Hematopoietic multipotent progenitor cell treated with erythropoietin and hydrocortisone succinate and interleukin-3 and kit ligand, for 6 days (in vitro differentiated cells): ENCODE measurements around the gene GADD45G.
A peak's percentile ranks its signal among the peaks of the same experiment; 100 is the strongest.

Experiments used
- DNase-seq: peaks from one replicate; pipeline ENCODE4 v3.0.0-alpha.2; 2015

GADD45G gene

GRCh38 chr9:89610391-89610925, 5.6 kb downstream of the GADD45G start:
- no peak for DNase-seq

- no peak for DNase-seq
These were observed 6.6 kb downstream of the GADD45G start for GRCh38 chr9:89611425-89611824.

GRCh38 chr9:89612566-89613278, 7.9 kb downstream of the GADD45G start:
- no peak for DNase-seq

- DNase-seq = no peak
These were observed 9.4 kb downstream of the GADD45G start for GRCh38 chr9:89613912-89614892.

- DNase-seq = no peak
These were observed 10.8 kb downstream of the GADD45G start for GRCh38 chr9:89615661-89616060.

- no peak for DNase-seq
These were observed 11.6 kb downstream of the GADD45G start for GRCh38 chr9:89616411-89616810.

GRCh38 chr9:89617978-89618377, 13.2 kb downstream of the GADD45G start:
- no peak for DNase-seq

- peak; percentile 15 for DNase-seq
These were observed 14.2 kb downstream of the GADD45G start for GRCh38 chr9:89619019-89619418.

GRCh38 chr9:89619424-89620138, 14.8 kb downstream of the GADD45G start:
- no peak for DNase-seq

GRCh38 chr9:89621031-89621430, 16.2 kb downstream of the GADD45G start:
- DNase-seq = no peak

- no peak for DNase-seq
These were observed 16.9 kb downstream of the GADD45G start for GRCh38 chr9:89621676-89622075.

- DNase-seq = no peak
These were observed 18.4 kb downstream of the GADD45G start for GRCh38 chr9:89622933-89623861.

- DNase-seq = peak; percentile 52
These were observed 19.2 kb downstream of the GADD45G start for GRCh38 chr9:89623925-89624420.

- DNase-seq = no peak
These were observed 21.2 kb downstream of the GADD45G start for GRCh38 chr9:89625721-89626687.

- DNase-seq = no peak
These were observed 22.0 kb downstream of the GADD45G start for GRCh38 chr9:89626741-89627265.

- DNase-seq = no peak
These were observed 23.8 kb downstream of the GADD45G start for GRCh38 chr9:89628601-89629000.

GRCh38 chr9:89629081-89629976, 24.5 kb downstream of the GADD45G start:
- no peak for DNase-seq

GRCh38 chr9:89630508-89630907, 25.7 kb downstream of the GADD45G start:
- no peak for DNase-seq

GRCh38 chr9:89631384-89631783, 26.6 kb downstream of the GADD45G start:
- no peak for DNase-seq
